ENCODE data around the gene VWA2.

The VWA2 gene

GRCh38 chr10:114255227-114255626 lies 16.2 kb downstream of the VWA2 start:
- H3K27ac ChIP-seq = no peak overlapping the region
- TF ChIP-seq, protein P1, sequence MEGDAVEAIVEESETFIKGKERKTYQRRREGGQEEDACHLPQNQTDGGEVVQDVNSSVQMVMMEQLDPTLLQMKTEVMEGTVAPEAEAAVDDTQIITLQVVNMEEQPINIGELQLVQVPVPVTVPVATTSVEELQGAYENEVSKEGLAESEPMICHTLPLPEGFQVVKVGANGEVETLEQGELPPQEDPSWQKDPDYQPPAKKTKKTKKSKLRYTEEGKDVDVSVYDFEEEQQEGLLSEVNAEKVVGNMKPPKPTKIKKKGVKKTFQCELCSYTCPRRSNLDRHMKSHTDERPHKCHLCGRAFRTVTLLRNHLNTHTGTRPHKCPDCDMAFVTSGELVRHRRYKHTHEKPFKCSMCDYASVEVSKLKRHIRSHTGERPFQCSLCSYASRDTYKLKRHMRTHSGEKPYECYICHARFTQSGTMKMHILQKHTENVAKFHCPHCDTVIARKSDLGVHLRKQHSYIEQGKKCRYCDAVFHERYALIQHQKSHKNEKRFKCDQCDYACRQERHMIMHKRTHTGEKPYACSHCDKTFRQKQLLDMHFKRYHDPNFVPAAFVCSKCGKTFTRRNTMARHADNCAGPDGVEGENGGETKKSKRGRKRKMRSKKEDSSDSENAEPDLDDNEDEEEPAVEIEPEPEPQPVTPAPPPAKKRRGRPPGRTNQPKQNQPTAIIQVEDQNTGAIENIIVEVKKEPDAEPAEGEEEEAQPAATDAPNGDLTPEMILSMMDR (conservative IDR thresholded peaks at IDR 0.05) = no peak

DNA sequence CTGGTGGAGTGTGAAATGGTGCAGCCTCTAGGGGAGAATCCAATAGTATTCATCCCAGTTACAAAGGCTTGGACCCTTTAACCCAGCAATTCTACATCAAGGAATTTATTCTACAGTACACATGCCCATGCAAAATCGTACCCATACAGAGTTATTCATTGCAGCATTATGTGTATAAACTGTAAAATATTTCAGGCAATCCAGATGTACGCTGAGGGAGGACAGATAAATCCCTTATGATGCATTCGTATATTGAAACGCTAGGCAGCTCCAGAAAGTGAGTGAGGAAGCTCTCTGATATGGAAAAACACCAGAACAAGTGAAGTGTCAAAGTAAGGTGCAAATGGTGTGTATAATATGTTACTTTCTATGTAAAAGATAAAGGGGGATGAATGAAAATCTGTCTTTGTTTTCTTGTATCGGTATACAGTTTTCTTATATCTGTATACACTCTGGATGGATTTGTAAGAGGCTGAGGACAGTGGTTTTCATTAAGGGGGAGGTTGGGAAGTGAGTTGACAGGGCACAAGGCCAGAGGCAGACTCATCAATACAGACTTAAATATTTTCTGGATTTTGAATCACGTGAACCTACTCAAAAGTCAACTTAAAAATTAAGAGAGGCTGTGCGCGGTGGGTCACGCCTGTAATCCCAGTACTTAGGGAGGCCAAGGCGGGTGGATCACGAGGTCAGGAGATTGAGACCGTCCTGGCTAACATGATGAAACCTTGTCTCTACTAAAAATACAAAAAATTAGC lies 17.1 kb downstream of the VWA2 start:
- no peak overlapping the region for H3K27ac ChIP-seq
- TF ChIP-seq, protein P1 (conservative IDR thresholded peaks at IDR 0.05) = no peak

DNA sequence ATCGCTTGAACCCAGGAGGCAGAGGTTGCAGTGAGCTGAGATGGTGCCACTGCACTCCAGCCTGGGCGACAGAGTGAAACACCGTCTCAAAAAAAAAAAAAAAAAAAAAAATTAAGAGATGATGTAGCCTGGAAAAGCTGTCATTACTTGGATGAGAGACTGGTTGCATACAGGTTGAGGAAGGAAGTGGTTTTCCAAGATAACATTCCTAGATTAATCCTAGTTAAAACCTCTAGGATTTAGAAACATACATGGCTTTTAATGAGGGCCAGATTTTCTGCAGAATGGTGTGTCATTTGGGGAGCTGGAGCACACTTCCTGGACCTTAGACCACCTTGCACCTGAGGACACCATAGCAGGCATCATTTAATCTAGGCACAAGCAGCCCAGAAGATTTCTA lies 17.8 kb downstream of the VWA2 start:
- TF ChIP-seq, protein P1 (conservative IDR thresholded peaks at IDR 0.05) = no peak
- H3K27ac ChIP-seq = no peak overlapping the region

DNA sequence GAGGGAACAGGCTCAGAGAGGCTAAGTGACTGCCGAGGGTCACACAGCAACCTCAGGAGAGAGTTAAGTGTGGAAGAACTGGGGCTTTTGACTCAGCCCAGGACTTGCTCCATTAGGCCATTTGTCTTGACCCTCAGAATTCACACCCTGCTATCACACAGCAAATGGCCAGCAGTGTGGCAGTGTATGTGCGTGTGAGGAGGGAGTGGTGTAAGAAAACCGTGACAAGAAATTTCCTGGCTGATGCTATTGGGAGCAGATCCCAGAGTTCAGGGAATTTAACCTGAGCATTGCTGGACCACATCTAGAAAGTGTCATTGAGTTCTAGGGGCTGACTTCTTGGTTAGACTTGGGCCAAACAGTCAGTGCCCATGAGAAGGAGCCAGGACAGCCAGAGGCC lies 18.4 kb downstream of the VWA2 start:
- TF ChIP-seq, protein P1 (conservative IDR thresholded peaks at IDR 0.05) = no peak
- H3K27ac ChIP-seq = no peak overlapping the region

DNA sequence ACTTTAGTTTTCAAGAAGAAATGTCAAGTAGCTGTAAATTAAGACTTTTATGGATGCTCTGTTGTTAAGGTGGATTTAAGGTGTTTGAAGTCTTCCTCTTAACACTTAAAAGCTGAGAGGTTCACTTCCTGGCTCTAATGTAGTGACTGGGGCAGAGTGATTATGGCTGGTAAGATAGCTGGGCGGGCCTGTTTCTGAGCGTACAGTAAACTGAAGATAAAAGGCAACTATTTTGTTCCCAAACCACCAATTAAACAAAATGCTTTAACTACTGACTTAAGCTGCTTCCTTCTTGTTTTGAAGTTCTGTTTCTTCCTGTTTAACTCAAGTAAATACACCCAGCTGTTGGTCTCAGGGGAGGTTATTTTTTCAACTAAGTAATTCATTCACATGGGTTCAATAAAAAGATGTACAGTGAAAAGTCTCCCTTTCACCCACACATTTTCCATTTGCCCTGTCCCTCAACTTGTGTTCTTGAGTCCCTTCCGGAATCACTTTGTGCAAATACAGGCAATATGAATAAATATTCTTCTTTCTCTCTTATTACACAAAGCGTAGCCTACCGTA lies 19.3 kb downstream of the VWA2 start:
- TF ChIP-seq, protein P1 (conservative IDR thresholded peaks at IDR 0.05) = no peak
- no peak overlapping the region for H3K27ac ChIP-seq

GRCh38 chr10:114259824-114260223 lies 20.8 kb downstream of the VWA2 start:
- H3K27ac ChIP-seq = no peak overlapping the region
- TF ChIP-seq, protein P1 (conservative IDR thresholded peaks at IDR 0.05) = no peak

GRCh38 chr10:114260366-114260765 lies 21.3 kb downstream of the VWA2 start:
- TF ChIP-seq, protein P1 (conservative IDR thresholded peaks at IDR 0.05) = no peak
- H3K27ac ChIP-seq = no peak overlapping the region
